HFFc6 (cell line): ENCODE results near the gene WDR1. TPM values are rescaled to one million over a fixed set of nuclear protein-coding genes. Genes with fewer than 3 reads are reported as not detected.

ENCODE experiments used
- DNase-seq: peaks from one replicate; pipeline ENCODE4 v3.0.0-alpha.2; 2018
- H3K27ac Mint-ChIP-seq: 2 replicates; pipeline ENCODE4 v1.8.0; 2020; ENCODE audit warnings: mild to moderate bottlenecking, mixed read lengths
- H3K27me3 Mint-ChIP-seq: 2 replicates; pipeline ENCODE4 v1.8.0; 2021; ENCODE audit warnings: mild to moderate bottlenecking, moderate library complexity, mixed read lengths; ENCODE audit not compliant: insufficient read depth
- H3K36me3 Mint-ChIP-seq: 2 replicates; pipeline ENCODE4 v1.8.0; 2021; ENCODE audit warnings: low read depth, mixed read lengths
- H3K4me1 Mint-ChIP-seq: 2 replicates; pipeline ENCODE4 v1.8.0; 2020; ENCODE audit warnings: low read depth, mixed read lengths
- H3K4me3 Mint-ChIP-seq: 2 replicates; pipeline ENCODE4 v1.8.0; 2020; ENCODE audit warnings: mild to moderate bottlenecking, moderate library complexity, mixed read lengths
- H3K9me3 Mint-ChIP-seq: 2 replicates; pipeline ENCODE4 v1.8.0; 2020; ENCODE audit warnings: mild to moderate bottlenecking, mixed read lengths
- long read RNA-seq: library from polyadenylated mRNA; unstranded; transcript quantifications from one replicate; pipeline ENCODE4 v2.0.0, GENCODE V29; 2019
- total RNA-seq, 6 experiments: library from RNA; stranded (reverse); fragmentation: NEBNext Ultra II Directional; extraction: Animal tissue kit (Norgen Biotek cat#: 25700); gene quantifications; 2 replicates in 1 of 6; 3 replicates in 5 of 6; pipeline ENCODE4 v1.2.3, GENCODE V29; 2021
- TF ChIP-seq, protein P1 (sequence below): fragments of 200-600 bp; sonication (generic); IDR thresholded peaks from 2 replicates; pipeline ENCODE4 v1.5.0; 2021; ENCODE audit warnings: antibody characterized with exemption, mild to moderate bottlenecking

The WDR1 gene
- total RNA-seq: 100 to 1,000 TPM; 720 to 838 (median 782) TPM
- long read RNA-seq, transcript WDR1-202 (12 exons, 2,722 nt): minor isoform, 12 of 600 reads
- long read RNA-seq, transcript WDR1-203 (15 exons, 3,142 nt): major isoform, 446 of 600 reads
- long read RNA-seq, partial matches to known transcripts: 97 of 600 reads
- long read RNA-seq, other reads (novel, unspliced or antisense): 45 of 600 reads

DNA sequence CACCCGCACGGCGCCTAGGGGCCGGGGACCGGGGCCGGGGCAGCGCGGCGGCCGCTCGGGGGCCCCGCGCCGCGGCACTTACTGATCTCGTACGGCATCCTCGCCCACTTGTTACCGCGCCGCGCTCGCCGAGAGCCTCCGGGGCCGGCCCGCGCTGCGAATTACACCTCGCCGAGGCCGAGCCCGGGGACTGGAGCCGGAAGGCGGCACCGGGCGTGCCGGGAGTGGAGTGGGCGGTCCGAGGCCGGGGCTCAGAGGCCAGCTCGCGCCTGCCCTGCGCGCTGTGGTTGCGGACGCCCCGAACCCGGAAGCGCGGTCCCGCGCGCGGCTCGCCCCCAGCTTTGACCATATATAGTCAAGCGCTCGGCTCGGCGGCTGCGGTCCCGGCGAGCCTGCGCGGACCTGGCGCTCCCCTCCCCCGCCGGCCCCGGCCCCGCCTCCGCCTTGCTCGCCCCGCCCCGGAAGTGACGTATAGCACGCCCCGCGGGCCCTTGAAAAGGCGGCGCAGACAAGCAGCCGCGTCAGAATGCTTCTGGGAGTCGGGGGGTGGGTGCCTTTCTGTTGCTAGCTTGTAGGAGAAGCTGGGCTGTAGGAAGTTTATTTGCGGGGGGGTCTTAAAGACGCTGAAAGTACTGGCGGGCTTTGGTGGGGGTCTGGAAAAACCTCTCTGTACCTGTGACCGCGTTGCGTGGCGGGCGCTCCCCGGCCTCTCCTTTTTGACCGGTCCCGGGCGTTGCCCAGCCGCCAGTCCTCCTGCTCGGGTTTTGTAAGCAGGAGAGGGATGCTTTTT is at the start of gene WDR1:
Gene WDR1, minus strand, starts transcription at position 231 of the 790 bp plus-strand sequence. Its CDS starts 133 bp downstream, at position 98.
- DNase-seq: peak; percentile 95
- no peaks in the 10 kb centered on the region for H3K9me3 Mint-ChIP-seq
- peaks cover 40% of the 10 kb centered on the region for H3K36me3 Mint-ChIP-seq
- peaks cover 13% of the 10 kb centered on the region for H3K27me3 Mint-ChIP-seq
- TF ChIP-seq, protein P1, sequence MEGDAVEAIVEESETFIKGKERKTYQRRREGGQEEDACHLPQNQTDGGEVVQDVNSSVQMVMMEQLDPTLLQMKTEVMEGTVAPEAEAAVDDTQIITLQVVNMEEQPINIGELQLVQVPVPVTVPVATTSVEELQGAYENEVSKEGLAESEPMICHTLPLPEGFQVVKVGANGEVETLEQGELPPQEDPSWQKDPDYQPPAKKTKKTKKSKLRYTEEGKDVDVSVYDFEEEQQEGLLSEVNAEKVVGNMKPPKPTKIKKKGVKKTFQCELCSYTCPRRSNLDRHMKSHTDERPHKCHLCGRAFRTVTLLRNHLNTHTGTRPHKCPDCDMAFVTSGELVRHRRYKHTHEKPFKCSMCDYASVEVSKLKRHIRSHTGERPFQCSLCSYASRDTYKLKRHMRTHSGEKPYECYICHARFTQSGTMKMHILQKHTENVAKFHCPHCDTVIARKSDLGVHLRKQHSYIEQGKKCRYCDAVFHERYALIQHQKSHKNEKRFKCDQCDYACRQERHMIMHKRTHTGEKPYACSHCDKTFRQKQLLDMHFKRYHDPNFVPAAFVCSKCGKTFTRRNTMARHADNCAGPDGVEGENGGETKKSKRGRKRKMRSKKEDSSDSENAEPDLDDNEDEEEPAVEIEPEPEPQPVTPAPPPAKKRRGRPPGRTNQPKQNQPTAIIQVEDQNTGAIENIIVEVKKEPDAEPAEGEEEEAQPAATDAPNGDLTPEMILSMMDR: no peak
- peaks cover 57% of the 10 kb centered on the region for H3K4me1 Mint-ChIP-seq
- peak within 1 kb of the TSS; percentile 93 for H3K27ac Mint-ChIP-seq
- H3K4me3 Mint-ChIP-seq: peak within 1 kb of the TSS; percentile 96

DNA sequence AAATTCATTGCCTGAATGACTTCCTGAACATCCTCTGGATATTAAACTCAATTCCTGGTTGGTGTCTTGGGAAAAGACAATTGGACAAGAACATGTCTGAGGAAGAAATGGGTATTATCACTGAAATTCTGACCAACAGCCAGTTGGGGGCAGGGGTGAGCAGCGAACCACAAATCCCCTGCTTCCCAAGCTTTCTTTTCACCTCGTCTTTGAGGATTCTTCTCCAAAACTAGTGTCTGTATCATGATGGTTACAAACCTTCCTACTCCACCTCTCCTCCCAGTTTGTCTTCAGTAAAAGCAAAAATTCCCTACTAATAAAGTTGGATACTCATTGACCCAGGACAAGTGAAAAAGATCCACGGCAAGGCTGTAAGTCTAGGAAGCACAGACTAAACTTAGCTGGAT is 48.3 kb upstream of the WDR1 start:
- DNase-seq: peak; percentile 50
- no peak overlapping the region for H3K4me3 Mint-ChIP-seq
- H3K36me3 Mint-ChIP-seq: no peaks in the 10 kb centered on the region
- TF ChIP-seq, protein P1: peak; percentile 86
- H3K9me3 Mint-ChIP-seq: no peaks in the 10 kb centered on the region
- H3K27ac Mint-ChIP-seq: no peak overlapping the region
- H3K27me3 Mint-ChIP-seq: peaks cover 4% of the 10 kb centered on the region
- H3K4me1 Mint-ChIP-seq: peaks cover 18% of the 10 kb centered on the region

DNA sequence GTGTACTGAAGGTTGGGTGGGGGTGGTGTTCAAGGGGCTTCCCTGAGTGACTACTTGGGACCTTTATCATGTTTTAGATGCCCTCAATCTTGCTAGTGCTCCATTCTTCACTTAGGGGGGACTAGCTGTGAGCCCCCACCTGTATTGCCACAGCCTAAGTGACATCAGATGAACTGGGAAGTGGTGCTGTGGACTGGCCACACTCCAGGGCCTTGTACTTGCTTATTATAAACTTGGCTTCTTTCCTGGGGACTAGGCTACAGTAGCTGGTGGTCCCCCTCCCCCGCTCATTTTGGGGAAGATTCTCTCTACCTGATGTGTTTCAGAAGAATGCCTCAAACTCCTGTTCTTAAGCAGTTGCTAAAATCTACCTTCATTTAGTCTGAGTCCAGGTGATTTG is 46.7 kb upstream of the WDR1 start:
- Mint-ChIP-seq H3K9me3 (no peaks in the 10 kb centered on the region), H3K27ac (no peak overlapping the region), H3K4me3 (no peak overlapping the region), H3K4me1 (peaks cover 18% of the 10 kb centered on the region), H3K36me3 (no peaks in the 10 kb centered on the region), H3K27me3 (peaks cover 4% of the 10 kb centered on the region)
- TF ChIP-seq, protein P1: no peak
- DNase-seq: no peak

DNA sequence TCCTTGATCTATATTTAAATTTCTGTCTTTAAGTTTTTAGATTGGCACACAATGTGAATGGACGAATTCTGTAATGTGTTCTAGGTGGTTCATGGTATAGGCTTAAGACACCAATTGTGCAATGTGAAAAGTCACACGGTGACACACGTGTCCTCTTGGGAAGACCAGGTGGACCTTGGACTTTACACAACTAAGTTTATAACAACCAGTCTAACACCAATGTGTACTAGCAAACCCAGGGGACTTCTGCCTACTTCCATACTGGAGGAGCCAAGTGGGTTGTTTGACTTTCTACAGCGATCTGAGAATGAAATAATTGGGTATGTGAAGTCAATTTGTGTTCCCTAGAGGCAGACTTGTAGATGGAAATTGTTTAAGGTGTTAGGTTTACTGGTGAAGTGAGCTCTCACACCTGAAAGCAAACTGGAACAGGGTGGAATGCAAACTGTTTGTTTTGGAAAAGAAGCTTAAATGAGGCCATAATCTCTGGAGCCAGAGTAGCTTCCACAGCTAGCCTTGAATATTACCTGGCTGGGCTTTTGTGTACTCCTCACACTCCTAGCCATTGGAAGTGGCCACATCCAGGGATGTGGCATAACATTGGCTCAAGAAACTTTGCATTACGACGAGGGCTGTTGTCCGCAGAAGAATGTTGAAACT is 45.9 kb upstream of the WDR1 start:
- Mint-ChIP-seq H3K27me3 (peaks cover 6% of the 10 kb centered on the region), H3K4me1 (peaks cover 23% of the 10 kb centered on the region), H3K36me3 (no peaks in the 10 kb centered on the region), H3K9me3 (no peaks in the 10 kb centered on the region), H3K4me3 (no peak overlapping the region), H3K27ac (no peak overlapping the region)
- TF ChIP-seq, protein P1: no peak
- no peak for DNase-seq

- DNase-seq: no peak
- Mint-ChIP-seq H3K36me3 (no peaks in the 10 kb centered on the region), H3K27ac (no peak overlapping the region), H3K9me3 (no peaks in the 10 kb centered on the region), H3K27me3 (peaks cover 12% of the 10 kb centered on the region), H3K4me3 (no peak overlapping the region), H3K4me1 (peaks cover 23% of the 10 kb centered on the region)
- TF ChIP-seq, protein P1: no peak
Measured at GRCh38 chr4:10161840-10162239, 45.2 kb upstream of the WDR1 start.
